Cardiac muscle cell (in vitro differentiated cells and primary cell): ENCODE results near the gene PODXL2. TPM values are rescaled to one million over a fixed set of nuclear protein-coding genes. Genes with fewer than 3 reads are reported as not detected.

Experiments
- DNase-seq, 2 donors: peaks; one replicate each; pipeline versions ENCODE4 v3.0.0 to v3.0.0-alpha.2; 2010 to 2017; ENCODE audit warnings: low read depth in 1 of 2, low spot score in 1 of 2
- H3K27ac ChIP-seq: fragments of 200-600 bp; sonication (generic); 2 replicates; pipeline ENCODE4 v1.5.1; 2016
- H3K27me3 ChIP-seq: fragments of 200-600 bp; sonication (generic); 2 replicates; pipeline ENCODE4 v1.6.0; 2016; ENCODE audit warnings: control low read depth
- H3K36me3 ChIP-seq: fragments of 200-600 bp; sonication (generic); 2 replicates; pipeline ENCODE4 v1.5.1; 2016; ENCODE audit warnings: control low read depth
- H3K4me1 ChIP-seq: fragments of 200-600 bp; sonication (generic); 2 replicates; pipeline ENCODE4 v1.8.1; 2017; ENCODE audit warnings: low read depth, mild to moderate bottlenecking, mixed run types
- H3K4me3 ChIP-seq: fragments of 200-600 bp; sonication (generic); 2 replicates; pipeline ENCODE4 v1.5.1; 2016; ENCODE audit warnings: mild to moderate bottlenecking
- H3K9me3 ChIP-seq: fragments of 200-600 bp; sonication (generic); 2 replicates; pipeline ENCODE4 v1.5.1; 2017; ENCODE audit warnings: low read depth, mild to moderate bottlenecking, control low read depth
- CTCF ChIP-seq: IDR thresholded peaks from 2 replicates; pipeline ENCODE4 v1.5.1; 2012; ENCODE audit warnings: low read depth, mild to moderate bottlenecking, low read length
- polyA plus RNA-seq: library from polyadenylated mRNA; unstranded; fragments of >200 nt; fragmentation: Nextera tagmentation; extraction: Ambion mirVana; gene quantifications from 2 replicates; pipeline ENCODE4 v1.2.1, GENCODE V29; 2016
- total RNA-seq: library from RNA; depleted of rRNA; stranded (reverse); fragments of >200 nt; gene quantifications from 2 replicates; pipeline ENCODE4 v1.2.3, GENCODE V29; 2016

PODXL2 gene
- total and polyA plus RNA-seq, 2 experiments from 2014 or later: 16.0 to 24.9 TPM

GRCh38 chr3:127718245-127718915 is 89.4 kb downstream of the PODXL2 start:
- Histone ChIP-seq H3K27me3 (no peaks in the 10 kb centered on the region), H3K9me3 (no peaks in the 10 kb centered on the region), H3K4me3 (no peak overlapping the region), H3K36me3 (no peaks in the 10 kb centered on the region), H3K27ac (no peak overlapping the region), H3K4me1 (peaks cover 13% of the 10 kb centered on the region)
- no peak for TF ChIP-seq CTCF
- DNase-seq: no peak

GRCh38 chr3:127718916-127719290 is 89.9 kb downstream of the PODXL2 start:
- peaks cover 13% of the 10 kb centered on the region for H3K4me1 ChIP-seq

GRCh38 chr3:127719369-127719768 is 90.4 kb downstream of the PODXL2 start:
- Histone ChIP-seq H3K4me3 (no peak overlapping the region), H3K4me1 (peaks cover 13% of the 10 kb centered on the region), H3K27ac (no peak overlapping the region), H3K27me3 (no peaks in the 10 kb centered on the region), H3K9me3 (no peaks in the 10 kb centered on the region), H3K36me3 (no peaks in the 10 kb centered on the region)
- TF ChIP-seq CTCF: no peak
- DNase-seq: no peak

More at GRCh38 chr3:127718916-127719290, 89.9 kb downstream of the PODXL2 start:
- no peak for DNase-seq
- no peaks in the 10 kb centered on the region for H3K27me3 ChIP-seq
- no peak for TF ChIP-seq CTCF
- no peaks in the 10 kb centered on the region for H3K9me3 ChIP-seq
- no peak overlapping the region for H3K4me3 ChIP-seq
- H3K27ac ChIP-seq: no peak overlapping the region
- H3K36me3 ChIP-seq: no peaks in the 10 kb centered on the region

GRCh38 chr3:127720161-127720823 is 91.3 kb downstream of the PODXL2 start:
- Histone ChIP-seq H3K4me3 (no peak overlapping the region), H3K27ac (no peak overlapping the region), H3K27me3 (no peaks in the 10 kb centered on the region), H3K9me3 (no peaks in the 10 kb centered on the region), H3K4me1 (peaks cover 13% of the 10 kb centered on the region), H3K36me3 (no peaks in the 10 kb centered on the region)
- DNase-seq: no peak
- TF ChIP-seq CTCF: no peak

GRCh38 chr3:127720985-127721935 is 92.3 kb downstream of the PODXL2 start:
- peaks cover 13% of the 10 kb centered on the region for H3K4me1 ChIP-seq
- no peak for TF ChIP-seq CTCF
- no peaks in the 10 kb centered on the region for H3K36me3 ChIP-seq
- no peak for DNase-seq
- no peak overlapping the region for H3K27ac ChIP-seq
- H3K4me3 ChIP-seq: no peak overlapping the region
- no peaks in the 10 kb centered on the region for H3K9me3 ChIP-seq
- H3K27me3 ChIP-seq: no peaks in the 10 kb centered on the region
